ENCODE data around the gene KCNH1. TPM values are rescaled to one million over a fixed set of nuclear protein-coding genes. Genes with fewer than 3 reads are reported as not detected.

Gene KCNH1
- total RNA-seq, 4 donors from 2014 or later, result 0.53 to 16.5 (median 2.4) TPM

- H3K9me3 ChIP-seq, result no peaks in the 10 kb centered on the region
- no peaks in the 10 kb centered on the region for H3K36me3 ChIP-seq
- no peak for DNase-seq
- TF ChIP-seq, protein P1, sequence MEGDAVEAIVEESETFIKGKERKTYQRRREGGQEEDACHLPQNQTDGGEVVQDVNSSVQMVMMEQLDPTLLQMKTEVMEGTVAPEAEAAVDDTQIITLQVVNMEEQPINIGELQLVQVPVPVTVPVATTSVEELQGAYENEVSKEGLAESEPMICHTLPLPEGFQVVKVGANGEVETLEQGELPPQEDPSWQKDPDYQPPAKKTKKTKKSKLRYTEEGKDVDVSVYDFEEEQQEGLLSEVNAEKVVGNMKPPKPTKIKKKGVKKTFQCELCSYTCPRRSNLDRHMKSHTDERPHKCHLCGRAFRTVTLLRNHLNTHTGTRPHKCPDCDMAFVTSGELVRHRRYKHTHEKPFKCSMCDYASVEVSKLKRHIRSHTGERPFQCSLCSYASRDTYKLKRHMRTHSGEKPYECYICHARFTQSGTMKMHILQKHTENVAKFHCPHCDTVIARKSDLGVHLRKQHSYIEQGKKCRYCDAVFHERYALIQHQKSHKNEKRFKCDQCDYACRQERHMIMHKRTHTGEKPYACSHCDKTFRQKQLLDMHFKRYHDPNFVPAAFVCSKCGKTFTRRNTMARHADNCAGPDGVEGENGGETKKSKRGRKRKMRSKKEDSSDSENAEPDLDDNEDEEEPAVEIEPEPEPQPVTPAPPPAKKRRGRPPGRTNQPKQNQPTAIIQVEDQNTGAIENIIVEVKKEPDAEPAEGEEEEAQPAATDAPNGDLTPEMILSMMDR (IDR thresholded peaks at IDR 0.05), result no peak
- TF ChIP-seq POLR2A (IDR thresholded peaks at IDR 0.05), result no peak
- H3K4me3 ChIP-seq, result no peak overlapping the region
- H3K4me1 ChIP-seq, result no peaks in the 10 kb centered on the region
- no peak overlapping the region for H3K27ac ChIP-seq
- no peaks in the 10 kb centered on the region for H3K27me3 ChIP-seq
Measured at GRCh38 chr1:210690236-210690635, 443.7 kb downstream of the KCNH1 start.

DNA sequence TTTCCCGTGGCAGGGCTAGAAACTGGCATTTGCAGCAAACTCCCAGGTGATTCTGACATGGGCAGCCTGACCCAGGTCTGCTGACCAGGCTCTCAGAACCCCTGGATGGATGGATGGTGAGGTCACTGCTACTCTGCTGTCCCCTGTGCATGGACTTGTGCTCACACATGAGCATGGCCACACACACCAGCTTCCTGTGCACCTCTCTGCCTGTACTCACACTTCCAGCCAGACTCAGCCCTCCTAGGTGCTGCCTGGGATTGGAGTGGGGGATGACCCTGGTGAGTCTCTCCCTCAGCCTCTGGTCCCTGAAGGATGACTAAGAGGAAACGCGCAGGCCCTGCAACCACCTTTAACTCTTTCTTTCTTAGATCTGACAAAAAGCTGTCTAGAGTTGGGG, 444.1 kb downstream of the KCNH1 start:
- H3K9me3 ChIP-seq, result no peaks in the 10 kb centered on the region
- TF ChIP-seq, protein P1 (IDR thresholded peaks at IDR 0.05), result no peak
- TF ChIP-seq POLR2A (IDR thresholded peaks at IDR 0.05), result no peak
- H3K27me3 ChIP-seq, result no peaks in the 10 kb centered on the region
- no peaks in the 10 kb centered on the region for H3K4me1 ChIP-seq
- H3K27ac ChIP-seq, result no peak overlapping the region
- H3K4me3 ChIP-seq, result no peak overlapping the region
- H3K36me3 ChIP-seq, result no peaks in the 10 kb centered on the region
- DNase-seq, result no peak

GRCh38 chr1:210688512-210689234, 445.3 kb downstream of the KCNH1 start:
- DNase-seq, result no peak
- TF ChIP-seq, protein P1 (IDR thresholded peaks at IDR 0.05), result no peak
- TF ChIP-seq POLR2A (IDR thresholded peaks at IDR 0.05), result no peak
- H3K4me3 ChIP-seq, result no peak overlapping the region
- no peaks in the 10 kb centered on the region for H3K4me1 ChIP-seq
- no peaks in the 10 kb centered on the region for H3K9me3 ChIP-seq
- H3K27me3 ChIP-seq, result no peaks in the 10 kb centered on the region
- H3K27ac ChIP-seq, result no peak overlapping the region
- no peaks in the 10 kb centered on the region for H3K36me3 ChIP-seq

DNA sequence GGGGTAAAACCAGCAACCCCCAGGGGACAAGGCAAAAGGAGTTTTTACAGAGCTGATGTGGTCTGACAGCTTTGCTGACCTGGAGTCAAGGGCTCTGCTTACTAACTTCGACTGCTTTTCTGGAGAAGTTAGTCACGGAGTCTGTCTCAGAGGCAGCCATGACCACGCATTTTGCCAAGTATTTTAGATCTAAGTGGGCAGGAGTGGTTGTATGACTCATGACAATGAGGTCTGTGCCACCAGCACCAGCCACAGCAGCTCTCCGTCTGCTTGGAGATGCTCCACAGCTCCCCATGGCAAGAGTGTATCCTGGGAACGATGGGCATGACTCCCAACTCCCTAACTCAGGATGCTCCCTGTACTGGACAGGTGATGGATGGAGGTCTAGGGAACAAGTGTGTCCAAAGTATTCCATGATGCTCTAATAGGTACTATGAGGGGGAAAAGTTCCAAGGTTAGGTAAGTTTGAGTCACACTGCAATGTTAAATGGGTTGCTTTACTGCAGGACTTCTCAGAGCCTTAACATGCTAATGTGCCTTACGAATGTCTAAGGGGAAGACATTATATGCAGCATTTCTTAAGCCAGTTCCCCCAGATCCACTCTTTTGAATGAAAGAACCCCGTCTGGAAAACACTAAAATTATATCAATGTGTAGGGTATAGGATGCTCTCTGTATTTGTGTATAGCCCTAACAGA, 446.2 kb downstream of the KCNH1 start:
- Histone ChIP-seq H3K36me3 (no peaks in the 10 kb centered on the region), H3K27me3 (no peaks in the 10 kb centered on the region), H3K4me3 (no peak overlapping the region), H3K4me1 (no peaks in the 10 kb centered on the region), H3K9me3 (no peaks in the 10 kb centered on the region), H3K27ac (no peak overlapping the region)
- no peak for TF ChIP-seq POLR2A (IDR thresholded peaks at IDR 0.05)
- TF ChIP-seq, protein P1 (IDR thresholded peaks at IDR 0.05), result no peak
- DNase-seq, result no peak

- no peaks in the 10 kb centered on the region for H3K36me3 ChIP-seq
Measured at GRCh38 chr1:210686841-210687240, 447.1 kb downstream of the KCNH1 start.

More at GRCh38 chr1:210686841-210687240, 447.1 kb downstream of the KCNH1 start:
- Histone ChIP-seq H3K27ac (no peak overlapping the region), H3K9me3 (no peaks in the 10 kb centered on the region), H3K27me3 (no peaks in the 10 kb centered on the region), H3K4me1 (no peaks in the 10 kb centered on the region), H3K4me3 (no peak overlapping the region)
- no peak for DNase-seq
- TF ChIP-seq, protein P1 (IDR thresholded peaks at IDR 0.05), result no peak
- TF ChIP-seq POLR2A (IDR thresholded peaks at IDR 0.05), result no peak

All from Peyer's patch (tissue), 4 donors.